B cell (primary cell): Measurements from ENCODE around the gene PITHD1. TPM values are rescaled to one million over a fixed set of nuclear protein-coding genes. Genes with fewer than 3 reads are reported as not detected.

Source experiments
- ATAC-seq: fragments of 200-7000 bp; cut with Tn5 transposase; one replicate; pipeline ENCODE4 v1.10.0; 2021; ENCODE audit warnings: low read depth, mild to moderate bottlenecking, moderate number of reproducible peaks, moderate library complexity
- CTCF ChIA-PET: fragments of 350-600 bp; sonication (Branson Sonifier 250); formaldehyde crosslinking; loops from one replicate; lab custom pipeline; 2021; ENCODE audit warnings: antibody characterized with exemption, inconsistent platforms; lab: Charles Lee
- POLR2A ChIA-PET: fragments of 350-600 bp; sonication (Branson Sonifier 250); formaldehyde crosslinking; loops from one replicate; lab custom pipeline; 2021; ENCODE audit warnings: antibody characterized with exemption; lab: Charles Lee
- DNase-seq: peaks from one replicate; pipeline ENCODE4 v3.0.0; 2013
- H2AFZ ChIP-seq: 2 replicates; pipeline ENCODE4 v1.6.1; 2012; ENCODE audit warnings: mild to moderate bottlenecking, low read depth, low read length; ENCODE audit not compliant: insufficient read depth, poor library complexity, severe bottlenecking
- H3K27ac ChIP-seq, 2 donors: 1 replicate in 1 of 2; 2 replicates in 1 of 2; pipeline ENCODE4 v1.5.1; 2012 to 2013; ENCODE audit warnings: low read length in 2 of 2, mild to moderate bottlenecking in 2 of 2, moderate library complexity in 1 of 2
- H3K27me3 ChIP-seq, 4 experiments: fragments of 200-600 bp in 1 of 4; sonication (generic) in 1 of 4; replicated peaks in 1 of 4; 1 replicate in 2 of 4; 2 replicates in 2 of 4; pipeline versions ENCODE4 v1.6.1 to v1.7.0; 2013 to 2016; ENCODE audit warnings: low read length in 3 of 4, mild to moderate bottlenecking in 2 of 4, mixed read lengths in 1 of 4, moderate library complexity in 1 of 4; ENCODE audit not compliant: insufficient read depth in 4 of 4, control insufficient read depth in 3 of 4; ENCODE audit errors: control extremely low read depth in 1 of 4
- H3K36me3 ChIP-seq, 2 experiments: replicated peaks in 1 of 2; 1 replicate in 1 of 2; 2 replicates in 1 of 2; pipeline versions ENCODE4 v1.6.1 to v1.7.1; 2013; ENCODE audit warnings: low read length in 1 of 2; ENCODE audit not compliant: insufficient read depth in 2 of 2, control insufficient read depth in 1 of 2; ENCODE audit errors: control extremely low read depth in 1 of 2, extremely low read depth in 1 of 2
- H3K4me1 ChIP-seq, 2 donors: fragments of 200-600 bp in 1 of 2; sonication (generic) in 1 of 2; 1 replicate in 1 of 2; 2 replicates in 1 of 2; pipeline versions ENCODE4 v1.5.1 to v1.6.1; 2013 to 2017; ENCODE audit warnings: low read length in 2 of 2; ENCODE audit not compliant: control insufficient read depth in 2 of 2, insufficient read depth in 2 of 2
- H3K4me2 ChIP-seq: replicated peaks from 2 replicates; pipeline ENCODE3; 2012; ENCODE audit warnings: mild to moderate bottlenecking, low read depth, low read length; ENCODE audit not compliant: poor library complexity, severe bottlenecking
- H3K4me3 ChIP-seq, 5 experiments: fragments of 200-600 bp in 1 of 5; sonication (generic) in 1 of 5; 1 replicate in 3 of 5; 2 replicates in 2 of 5; pipeline versions ENCODE4 v1.5.1 to v1.7.0; 2011 to 2016; ENCODE audit warnings: low read length in 4 of 5, mild to moderate bottlenecking in 4 of 5, low read depth in 2 of 5, control low read depth in 1 of 5, moderate library complexity in 1 of 5; ENCODE audit not compliant: insufficient read depth in 1 of 5; ENCODE audit errors: control extremely low read depth in 1 of 5, extremely low read depth in 1 of 5
- H3K79me2 ChIP-seq: fragments of 200-600 bp; sonication (generic); one replicate; pipeline ENCODE4 v1.6.0; 2016; ENCODE audit warnings: low read length; ENCODE audit not compliant: control insufficient read depth, insufficient read depth
- H3K9ac ChIP-seq: fragments of 200-600 bp; sonication (generic); 2 replicates; pipeline ENCODE4 v1.6.1; 2017; ENCODE audit warnings: mild to moderate bottlenecking, low read length, moderate library complexity
- H3K9me3 ChIP-seq, 3 donors: one replicate each; pipeline versions ENCODE4 v1.6.1 to v1.7.1; 2013; ENCODE audit warnings: low read length in 2 of 3; ENCODE audit not compliant: control insufficient read depth in 2 of 3, insufficient read depth in 1 of 3; ENCODE audit errors: control extremely low read depth in 1 of 3
- H4K20me1 ChIP-seq: 2 replicates; pipeline ENCODE4 v1.6.0; 2012; ENCODE audit warnings: mild to moderate bottlenecking, low read length; ENCODE audit not compliant: insufficient read depth, control insufficient read depth, poor library complexity, severe bottlenecking
- H3K27ac Mint-ChIP-seq: one replicate; pipeline ENCODE4 v1.8.0; 2021; ENCODE audit warnings: mixed read lengths
- H3K27me3 Mint-ChIP-seq: one replicate; pipeline ENCODE4 v1.8.0; 2021; ENCODE audit warnings: mixed read lengths
- H3K4me1 Mint-ChIP-seq: one replicate; pipeline ENCODE4 v1.8.0; 2021; ENCODE audit warnings: mixed read lengths
- H3K4me3 Mint-ChIP-seq: one replicate; pipeline ENCODE4 v1.8.0; 2021; ENCODE audit warnings: mixed read lengths
- H3K9me3 Mint-ChIP-seq: one replicate; pipeline ENCODE4 v1.8.0; 2022; ENCODE audit warnings: mixed read lengths; ENCODE audit not compliant: insufficient read depth
- EZH2 ChIP-seq: IDR thresholded peaks from 2 replicates; pipeline ENCODE4 v1.6.1; 2012; ENCODE audit warnings: borderline replicate concordance, low read depth, mild to moderate bottlenecking, moderate library complexity, low read length; ENCODE audit not compliant: insufficient read depth, poor library complexity, severe bottlenecking
- WGBS: methylation state at CpG from one replicate; pipeline ENCODE4 v1.1.5; 2013; ENCODE audit warnings: missing lambda C conversion rate; ENCODE audit not compliant: insufficient coverage; 5-methylcytosine and 5-hydroxymethylcytosine counted together
- intact Hi-C: fragments of 100-400 bp; cut with micrococcal nuclease; formaldehyde crosslinking; loops from one replicate; pipeline ENCODE4 v1.10.0; 2022
- polyA plus RNA-seq: library from polyadenylated mRNA; depleted of rRNA; stranded (reverse); fragments of >200 nt; gene quantifications from 2 replicates; pipeline ENCODE4 v1.2.3, GENCODE V29; 2012
- total RNA-seq, 2 donors: library from RNA; stranded (reverse); fragments of 120-200 nt in 1 of 2; gene quantifications; 1 replicate in 1 of 2; 2 replicates in 1 of 2; pipeline versions ENCODE4 v1.2.3 to v1.2.4, GENCODE V29; 2013 to 2022
- TF ChIP-seq, protein P1 (sequence below): fragments of 200-600 bp; IDR thresholded peaks from one replicate; pipeline ENCODE4 v1.8.0; 2022; ENCODE audit warnings: antibody characterized with exemption, mild to moderate bottlenecking

Gene PITHD1
- total and polyA plus RNA-seq, 2 donors (not counting 1 experiment from before 2014, with no cell fraction given) = 32.4 to 62.2 TPM

DNA sequence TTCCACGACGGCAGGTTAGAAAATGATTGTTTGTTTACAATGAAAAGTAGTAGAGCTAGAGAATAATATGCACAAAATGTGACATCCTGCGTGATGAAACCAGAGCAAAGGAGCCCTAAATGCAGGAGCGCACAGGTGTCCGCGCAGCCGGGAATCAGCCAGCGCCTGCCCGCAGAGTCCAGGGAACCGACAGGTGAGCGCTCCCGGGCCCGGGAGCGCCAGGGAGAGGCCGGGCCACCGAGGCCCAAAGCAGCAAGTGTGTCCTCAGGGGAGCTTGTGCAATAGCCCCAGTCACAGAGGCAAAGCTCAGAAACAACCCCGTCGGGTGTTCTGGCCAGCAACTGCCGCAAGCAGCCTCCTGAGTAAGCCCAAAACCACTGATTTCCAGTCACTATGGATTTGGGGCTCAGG, 23.1 kb downstream of the PITHD1 start:
- peak overlapping the region; percentile 79 to 93 for H3K27ac ChIP-seq
- DNase-seq (no peak), ATAC-seq (no peak)
- WGBS = 62% methylated on average over 17 of the region's 19 CpGs
- H4K20me1 ChIP-seq = no peaks in the 10 kb centered on the region
- peaks cover 15 to 20% of the 10 kb centered on the region in 2 donors for H3K4me1 ChIP-seq
- no peak for TF ChIP-seq EZH2
- TF ChIP-seq, protein P1, sequence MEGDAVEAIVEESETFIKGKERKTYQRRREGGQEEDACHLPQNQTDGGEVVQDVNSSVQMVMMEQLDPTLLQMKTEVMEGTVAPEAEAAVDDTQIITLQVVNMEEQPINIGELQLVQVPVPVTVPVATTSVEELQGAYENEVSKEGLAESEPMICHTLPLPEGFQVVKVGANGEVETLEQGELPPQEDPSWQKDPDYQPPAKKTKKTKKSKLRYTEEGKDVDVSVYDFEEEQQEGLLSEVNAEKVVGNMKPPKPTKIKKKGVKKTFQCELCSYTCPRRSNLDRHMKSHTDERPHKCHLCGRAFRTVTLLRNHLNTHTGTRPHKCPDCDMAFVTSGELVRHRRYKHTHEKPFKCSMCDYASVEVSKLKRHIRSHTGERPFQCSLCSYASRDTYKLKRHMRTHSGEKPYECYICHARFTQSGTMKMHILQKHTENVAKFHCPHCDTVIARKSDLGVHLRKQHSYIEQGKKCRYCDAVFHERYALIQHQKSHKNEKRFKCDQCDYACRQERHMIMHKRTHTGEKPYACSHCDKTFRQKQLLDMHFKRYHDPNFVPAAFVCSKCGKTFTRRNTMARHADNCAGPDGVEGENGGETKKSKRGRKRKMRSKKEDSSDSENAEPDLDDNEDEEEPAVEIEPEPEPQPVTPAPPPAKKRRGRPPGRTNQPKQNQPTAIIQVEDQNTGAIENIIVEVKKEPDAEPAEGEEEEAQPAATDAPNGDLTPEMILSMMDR = no peak
- Mint-ChIP-seq H3K9me3 (no peaks in the 10 kb centered on the region), H3K4me1 (peaks cover 18% of the 10 kb centered on the region), H3K27ac (peak overlapping the region; percentile 83), H3K27me3 (no peaks in the 10 kb centered on the region), H3K4me3 (peak overlapping the region; percentile 95)
- peak overlapping the region; percentile 39 to 99 (median 80) for H3K4me3 ChIP-seq
- peak overlapping the region; percentile 95 for H3K9ac ChIP-seq
- H3K4me2 ChIP-seq = peak overlapping the region; percentile 97
- no peaks in the 10 kb centered on the region for H3K27me3 ChIP-seq
- intact Hi-C loops = loop anchor here (2.0 kb wide), 2 partner anchors 59 to 157 kb away; partner anchors contain the start of genes ELOA and PNRC2
- POLR2A ChIA-PET = interaction anchor here (0.6 to 1.9 kb wide), 6 partner anchors 8 to 700 kb away, joined by 3 to 7 read pairs (median 4); partner anchors contain the start of genes HMGCL, LYPLA2 and PITHD1
- H3K9me3 ChIP-seq = peaks cover 0 to 3% (median 0%) of the 10 kb centered on the region in 3 donors
- CTCF ChIA-PET = interaction anchor here (0.7 to 2.7 kb wide), 4 partner anchors 9 to 57 kb away, joined by 3 to 33 read pairs (median 4); partner anchors contain the start of gene HMGCL
- peaks cover 4% of the 10 kb centered on the region for H3K79me2 ChIP-seq
- H3K36me3 ChIP-seq = peaks cover 2 to 7% of the 10 kb centered on the region in 2 experiments
- peak overlapping the region; percentile 94 for H2AFZ ChIP-seq

DNA sequence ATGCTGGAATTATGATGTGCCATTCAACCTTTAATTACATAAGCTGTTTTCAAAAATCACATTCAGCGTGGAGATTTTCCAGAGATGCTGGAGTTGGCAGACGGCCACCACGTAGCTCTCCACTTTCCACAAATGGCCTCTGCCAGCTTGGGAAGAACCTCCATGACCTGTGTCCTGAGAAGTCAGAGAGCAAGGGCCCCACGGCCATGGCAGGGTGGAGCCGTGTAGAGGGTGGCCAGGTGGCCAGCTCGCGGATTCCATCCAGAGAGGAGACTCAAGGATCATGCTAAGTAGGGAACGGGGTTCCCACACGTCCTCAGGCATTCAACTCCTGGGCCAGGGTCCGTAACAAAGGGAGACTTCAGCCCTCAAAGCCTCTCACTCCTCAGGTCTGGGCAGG, 23.7 kb downstream of the PITHD1 start:
- POLR2A ChIA-PET = interaction anchor here (0.9 to 1.7 kb wide), 3 partner anchors 23 to 112 kb away, joined by 3 to 7 read pairs (median 5); partner anchors contain the start of genes HMGCL and PITHD1
- H3K27me3 Mint-ChIP-seq = no peaks in the 10 kb centered on the region
- TF ChIP-seq, protein P1 = no peak
- TF ChIP-seq EZH2 = no peak
- no peaks in the 10 kb centered on the region for H4K20me1 ChIP-seq
- H3K4me2 ChIP-seq = peak overlapping the region; percentile 97
- CTCF ChIA-PET = interaction anchor here (0.7 to 2.8 kb wide), 7 partner anchors 8 to 226 kb away, joined by 3 to 33 read pairs (median 4); partner anchors contain the start of genes CNR2 and HMGCL
- WGBS = 94% methylated on average over 9 of the region's 10 CpGs
- ATAC-seq = no peak
- H3K4me1 ChIP-seq = peaks cover 15 to 20% of the 10 kb centered on the region in 2 donors
- H3K79me2 ChIP-seq = peaks cover 4% of the 10 kb centered on the region
- H3K4me3 ChIP-seq = no peak overlapping the region
- intact Hi-C loops = loop anchor here (2.0 kb wide), 2 partner anchors 59 to 157 kb away; partner anchors contain the start of genes ELOA and PNRC2
- no peak overlapping the region for H3K9ac ChIP-seq
- no peak overlapping the region for H3K27ac ChIP-seq
- peaks cover 18% of the 10 kb centered on the region for H3K4me1 Mint-ChIP-seq
- no peak overlapping the region for H2AFZ ChIP-seq
- peak overlapping the region; percentile 83 for H3K27ac Mint-ChIP-seq
- H3K4me3 Mint-ChIP-seq = peak overlapping the region; percentile 67
- H3K36me3 ChIP-seq = peaks cover 2 to 11% of the 10 kb centered on the region in 2 experiments
- H3K9me3 Mint-ChIP-seq = no peaks in the 10 kb centered on the region
- no peak for DNase-seq
- H3K27me3 ChIP-seq = no peaks in the 10 kb centered on the region
- peaks cover 0 to 3% (median 0%) of the 10 kb centered on the region in 3 donors for H3K9me3 ChIP-seq
